ENCODE results near the gene BCL6. TPM values are rescaled to one million over a fixed set of nuclear protein-coding genes. Genes with fewer than 3 reads are reported as not detected.

Gene BCL6
- total and polyA plus RNA-seq, 2 experiments from 2014 or later: 2.6 to 5.9 TPM

- peak overlapping the region; percentile 68; the same call in 1 of the 2 replicates for H2AFZ ChIP-seq
- Mint-ChIP-seq H3K4me1 (peaks cover 40% of the 10 kb centered on the region), H3K27ac (no peak overlapping the region), H3K9me3 (no peaks in the 10 kb centered on the region), H3K27me3 (ENCODE audit: insufficient read depth, low read depth, poor library complexity) (peaks cover 42% of the 10 kb centered on the region), H3K4me3 (peak overlapping the region; percentile 81), H3K36me3 (ENCODE audit: low read depth) (no peaks in the 10 kb centered on the region; the same call in 2 of the 3 replicates)
- 0 out of 2 replicates have a peak, but pooled peaks cover 3% of the 10 kb centered on the region for H3K79me2 ChIP-seq (replicated peaks; ENCODE audit: insufficient read depth)
- H3K27ac ChIP-seq (ENCODE audit: low read depth): no peak overlapping the region
- H3K4me3 ChIP-seq: peak overlapping the region; percentile 82
- no peaks in the 10 kb centered on the region; the same call in 1 of the 2 replicates for H3F3A ChIP-seq (replicated peaks; ENCODE audit: low read depth)
- peak; percentile 81 for DNase-seq (ENCODE audit: low spot score)
- H3K36me3 ChIP-seq (ENCODE audit: insufficient read depth): no peaks in the 10 kb centered on the region
- no peaks in the 10 kb centered on the region for H4K20me1 ChIP-seq (replicated peaks; ENCODE audit: insufficient read depth)
- H3K9me2 ChIP-seq (ENCODE audit: insufficient read depth): no peaks in the 10 kb centered on the region
- H3K4me1 ChIP-seq (ENCODE audit: insufficient read depth): peaks cover 20% of the 10 kb centered on the region
- peaks cover 55% of the 10 kb centered on the region for H3K27me3 ChIP-seq (ENCODE audit: insufficient read depth)
- TF ChIP-seq STAT1 (IDR thresholded peaks at IDR 0.05; ENCODE audit: unreplicated experiment) (no peak), CREB1 (CRISPR knock-in tag; IDR thresholded peaks at IDR 0.05; ENCODE audit: low read depth) (no peak), CTCF (conservative IDR thresholded peaks at IDR 0.05; ENCODE audit: low read depth in 2 of 2) (peak; percentile 84 to 100), ETS1 (IDR thresholded peaks at IDR 0.05) (no peak), EZH2phosphoT487 (IDR thresholded peaks at IDR 0.05; ENCODE audit: unreplicated experiment) (no peak)
- H3K4me2 ChIP-seq: peak overlapping the region; percentile 87
- ATAC-seq: peak; percentile 2; the same call in 1 of the 3 replicates
Measured at GRCh38 chr3:187741403-187742350, 3.6 kb downstream of the BCL6 start.

- H2AFZ ChIP-seq: peak overlapping the region; percentile 80
- H3K36me3 ChIP-seq (ENCODE audit: insufficient read depth): no peaks in the 10 kb centered on the region
- DNase-seq (ENCODE audit: low spot score) (peak; percentile 75), ATAC-seq (peak; percentile 12)
- Mint-ChIP-seq H3K27me3 (ENCODE audit: insufficient read depth, low read depth, poor library complexity) (peaks cover 51% of the 10 kb centered on the region), H3K4me1 (peaks cover 41% of the 10 kb centered on the region), H3K4me3 (peak overlapping the region; percentile 81), H3K36me3 (ENCODE audit: low read depth) (no peaks in the 10 kb centered on the region; the same call in 2 of the 3 replicates), H3K9me3 (no peaks in the 10 kb centered on the region), H3K27ac (no peak overlapping the region)
- H3K27me3 ChIP-seq (ENCODE audit: insufficient read depth): peaks cover 64% of the 10 kb centered on the region
- 0 out of 2 replicates have a peak, but pooled peaks cover 3% of the 10 kb centered on the region for H3K79me2 ChIP-seq (replicated peaks; ENCODE audit: insufficient read depth)
- H3F3A ChIP-seq (replicated peaks; ENCODE audit: low read depth): no peaks in the 10 kb centered on the region; the same call in 1 of the 2 replicates
- no peak overlapping the region for H3K27ac ChIP-seq (ENCODE audit: low read depth)
- peak overlapping the region; percentile 82 for H3K4me3 ChIP-seq
- no peaks in the 10 kb centered on the region for H3K9me2 ChIP-seq (ENCODE audit: insufficient read depth)
- no peaks in the 10 kb centered on the region for H4K20me1 ChIP-seq (replicated peaks; ENCODE audit: insufficient read depth)
- TF ChIP-seq CTCF (conservative IDR thresholded peaks at IDR 0.05; ENCODE audit: low read depth in 2 of 2) (peak; percentile 88 to 92), ZNF114 (CRISPR knock-in tag; IDR thresholded peaks at IDR 0.05) (no peak)
- peak overlapping the region; percentile 87 for H3K4me2 ChIP-seq
- H3K4me1 ChIP-seq (ENCODE audit: insufficient read depth): peaks cover 28% of the 10 kb centered on the region
Measured at GRCh38 chr3:187740421-187741399, 4.6 kb downstream of the BCL6 start.
